IMR-90 (cell line): ENCODE measurements around the gene MIEF1. TPM values are rescaled to one million over a fixed set of nuclear protein-coding genes. Genes with fewer than 3 reads are reported as not detected.

ENCODE experiments used
- ATAC-seq: fragments of 200-7000 bp; cut with Tn5 transposase; 2 replicates; pipeline ENCODE4 v1.9.1; 2020; ENCODE audit warnings: low read depth, mild to moderate bottlenecking, moderate library complexity
- BruUV-seq: library from RNA; stranded (reverse); fragments of 400-500 nt; replicated peaks from 2 replicates; lab custom pipeline; 2021; lab: Mats Ljungman, UMichigan
- CTCF ChIA-PET: fragments of 300-600 bp; formaldehyde crosslinking; extraction: SDS; loops from one replicate; lab custom pipeline; 2021; ENCODE audit warnings: antibody characterized with exemption; lab: Yijun Ruan, JAX
- POLR2A ChIA-PET: fragments of 300-600 bp; sonication (Branson Sonifier 250); formaldehyde crosslinking; loops from one replicate; lab custom pipeline; 2022; ENCODE audit warnings: antibody characterized with exemption; ENCODE audit not compliant: unreplicated experiment; lab: Charles Lee
- DNase-seq: peaks from one replicate; pipeline ENCODE4 v3.0.0; 2013
- H2AFZ ChIP-seq: replicated peaks from 2 replicates; pipeline ENCODE3; 2013; ENCODE audit warnings: low read length, mild to moderate bottlenecking; ENCODE audit not compliant: poor library complexity
- H2AK5ac ChIP-seq: 2 replicates; pipeline ENCODE4 v1.6.1; 2013; ENCODE audit warnings: low read depth, low read length, inconsistent platforms
- H2AK9ac ChIP-seq: replicated peaks from 2 replicates; pipeline ENCODE3; 2013; ENCODE audit warnings: mild to moderate bottlenecking, low read depth, low read length, moderate library complexity; ENCODE audit not compliant: poor library complexity
- H2BK120ac ChIP-seq: 2 replicates; pipeline ENCODE4 v1.6.1; 2013; ENCODE audit warnings: low read depth, low read length, inconsistent platforms
- H2BK15ac ChIP-seq: 3 replicates; pipeline ENCODE4 v1.6.1; 2013; ENCODE audit warnings: low read depth, low read length, inconsistent platforms
- H2BK20ac ChIP-seq: 2 replicates; pipeline ENCODE4 v1.6.1; 2013; ENCODE audit warnings: low read depth, mild to moderate bottlenecking, inconsistent platforms, low read length, moderate library complexity
- H2BK5ac ChIP-seq: 2 replicates; pipeline ENCODE4 v1.6.1; 2013; ENCODE audit warnings: mild to moderate bottlenecking, low read depth, low read length, inconsistent platforms; ENCODE audit not compliant: poor library complexity, severe bottlenecking
- H3K14ac ChIP-seq: replicated peaks from 2 replicates; pipeline ENCODE4 v1.6.1; 2013; ENCODE audit warnings: low read depth, low read length, inconsistent platforms
- H3K18ac ChIP-seq: 2 replicates; pipeline ENCODE4 v1.6.1; 2013; ENCODE audit warnings: low read depth, low read length, control low read depth
- H3K23ac ChIP-seq: 2 replicates; pipeline ENCODE4 v1.6.1; 2013; ENCODE audit warnings: low read depth, low read length, inconsistent platforms
- H3K27ac ChIP-seq: 2 replicates; pipeline ENCODE4 v1.5.1; 2013; ENCODE audit warnings: mild to moderate bottlenecking, control low read depth, low read length; ENCODE audit not compliant: insufficient read depth
- H3K27me3 ChIP-seq: 2 replicates; pipeline ENCODE4 v1.6.1; 2013; ENCODE audit warnings: low read length; ENCODE audit not compliant: control insufficient read depth, insufficient read depth
- H3K36me3 ChIP-seq: 2 replicates; pipeline ENCODE4 v1.6.1; 2013; ENCODE audit warnings: low read length, mixed read lengths; ENCODE audit not compliant: control insufficient read depth, insufficient read depth
- H3K4ac ChIP-seq: 2 replicates; pipeline ENCODE4 v1.6.1; 2013; ENCODE audit warnings: low read depth, low read length, inconsistent platforms
- H3K4me1 ChIP-seq: 2 replicates; pipeline ENCODE4 v1.6.1; 2013; ENCODE audit warnings: low read length, mixed read lengths; ENCODE audit not compliant: control insufficient read depth, insufficient read depth
- H3K4me2 ChIP-seq: 2 replicates; pipeline ENCODE4 v1.6.1; 2013; ENCODE audit warnings: low read depth, mild to moderate bottlenecking, control low read depth, low read length, moderate library complexity
- H3K4me3 ChIP-seq: 2 replicates; pipeline ENCODE4 v1.5.1; 2013; ENCODE audit warnings: low read depth, mild to moderate bottlenecking, control low read depth, low read length, moderate library complexity; ENCODE audit not compliant: insufficient read depth
- H3K56ac ChIP-seq: 2 replicates; pipeline ENCODE4 v1.6.1; 2013; ENCODE audit warnings: low read length, inconsistent platforms; ENCODE audit not compliant: insufficient read depth; ENCODE audit errors: extremely low read depth
- H3K79me1 ChIP-seq, 2 experiments: 2 replicates each; pipeline ENCODE4 v1.6.1; 2013; ENCODE audit warnings: low read length in 2 of 2, inconsistent platforms in 1 of 2, low read depth in 1 of 2
- H3K9ac ChIP-seq: 2 replicates; pipeline ENCODE4 v1.6.1; 2013; ENCODE audit warnings: low read depth, low read length, control low read depth
- H3K9me1 ChIP-seq: 2 replicates; pipeline ENCODE4 v1.6.1; 2013; ENCODE audit warnings: low read length, inconsistent platforms; ENCODE audit not compliant: insufficient read depth
- H3K9me3 ChIP-seq: 2 replicates; pipeline ENCODE4 v1.6.1; 2013; ENCODE audit warnings: low read length; ENCODE audit not compliant: control insufficient read depth, insufficient read depth
- H4K20me1 ChIP-seq: 2 replicates; pipeline ENCODE4 v1.6.1; 2013; ENCODE audit warnings: low read length, inconsistent platforms; ENCODE audit not compliant: insufficient read depth
- H4K5ac ChIP-seq: 2 replicates; pipeline ENCODE4 v1.6.1; 2013; ENCODE audit warnings: mild to moderate bottlenecking, low read depth, low read length, control low read depth
- H4K8ac ChIP-seq, 2 experiments: 2 replicates each; pipeline ENCODE4 v1.6.1; 2013; ENCODE audit warnings: low read depth in 2 of 2, low read length in 2 of 2, control low read depth in 1 of 2, inconsistent platforms in 1 of 2
- H4K91ac ChIP-seq: 2 replicates; pipeline ENCODE4 v1.6.1; 2013; ENCODE audit warnings: low read depth, low read length, inconsistent platforms; ENCODE audit not compliant: insufficient read depth
- CEBPB ChIP-seq: IDR thresholded peaks from 2 replicates; pipeline ENCODE4 v1.6.1; 2012; ENCODE audit warnings: low read depth, low read length, improper control_type of control experiment
- CTCF ChIP-seq: conservative IDR thresholded peaks from 2 replicates; pipeline ENCODE4 v1.5.1; 2012; ENCODE audit warnings: mild to moderate bottlenecking, low read depth, low read length, improper control_type of control experiment
- MXI1 ChIP-seq: IDR thresholded peaks from 2 replicates; pipeline ENCODE4 v1.6.1; 2012; ENCODE audit warnings: low read depth, mild to moderate bottlenecking, low read length, moderate library complexity, borderline replicate concordance
- RAD21 ChIP-seq: IDR thresholded peaks from 2 replicates; pipeline ENCODE4 v1.6.1; 2012; ENCODE audit warnings: low read length, improper control_type of control experiment
- RCOR1 ChIP-seq: IDR thresholded peaks from 2 replicates; pipeline ENCODE4 v1.6.1; 2012; ENCODE audit warnings: mild to moderate bottlenecking, low read length, improper control_type of control experiment; ENCODE audit not compliant: insufficient replicate concordance
- RFX5 ChIP-seq: IDR thresholded peaks from 2 replicates; pipeline ENCODE4 v1.8.0; 2012; ENCODE audit warnings: low read depth, mild to moderate bottlenecking, low read length, moderate library complexity
- WGBS, 2 experiments: methylation state at CpG; one replicate each; pipeline versions ENCODE4 v1.1.5 to v1.1.7; 2013; ENCODE audit warnings: missing lambda C conversion rate in 2 of 2; ENCODE audit not compliant: insufficient read length in 1 of 2; ENCODE audit errors: extremely low coverage in 2 of 2; 5-methylcytosine and 5-hydroxymethylcytosine counted together
- dilution Hi-C: fragments of 300-500 bp; cut with HindIII; formaldehyde crosslinking; loops from one replicate; pipeline ENCODE4 v1.14.3; 2018; ENCODE audit warnings: low sequenced_read_pairs; ENCODE audit not compliant: unreplicated experiment
- in situ Hi-C: fragments of 300-500 bp; cut with MboI; formaldehyde crosslinking; loops from 3 replicates; pipeline ENCODE4 v1.14.3; 2019; ENCODE audit warnings: low sequenced_read_pairs, inconsistent platforms, mixed read lengths
- intact Hi-C: fragments of 100-400 bp; cut with micrococcal nuclease; formaldehyde crosslinking; loops from 2 replicates; pipeline ENCODE4 v1.10.0; 2022
- polyA plus RNA-seq, 3 experiments: library from polyadenylated mRNA; depleted of rRNA; stranded (reverse); fragments of >200 nt; gene quantifications; 2 replicates each; pipeline ENCODE4 v1.2.3, GENCODE V29; 2012; ENCODE audit warnings: low replicate concordance in 1 of 3
- total RNA-seq: library from RNA; depleted of rRNA; stranded (reverse); fragments of >200 nt; gene quantifications from 2 replicates; pipeline ENCODE4 v1.2.3, GENCODE V29; 2012
- TF ChIP-seq, protein P1 (sequence below): fragments of 150-350 bp; IDR thresholded peaks from 2 replicates; pipeline ENCODE4 v1.6.1; 2017; ENCODE audit warnings: mild to moderate bottlenecking, antibody characterized with exemption, low read length, low read depth

The MIEF1 gene
- total and polyA plus RNA-seq, 2 of the 4 experiments (the other 2 are of a cell fraction): 9.7 to 16.9 TPM

DNA sequence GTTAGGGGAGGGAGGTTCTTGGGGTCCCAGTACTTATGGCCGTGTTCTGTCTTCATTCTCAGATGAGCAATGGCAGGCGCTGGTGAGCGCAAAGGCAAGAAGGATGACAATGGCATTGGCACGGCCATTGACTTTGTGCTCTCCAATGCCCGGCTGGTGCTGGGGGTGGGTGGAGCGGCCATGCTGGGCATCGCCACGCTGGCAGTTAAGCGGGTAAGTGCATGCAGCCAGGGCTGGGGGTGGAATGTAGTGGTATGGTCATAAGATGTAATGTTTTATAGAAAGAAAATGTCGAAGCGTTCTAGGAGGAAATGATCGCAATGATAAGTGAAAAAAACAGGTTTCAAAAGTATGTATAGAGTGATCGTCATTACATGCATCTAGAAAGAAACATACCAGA is 9.1 kb downstream of the MIEF1 start:
- Histone ChIP-seq H3K27me3 (no peaks in the 10 kb centered on the region), H2BK5ac (no peak overlapping the region), H3K4me2 (no peak overlapping the region), H3K27ac (no peak overlapping the region), H3K9ac (no peak overlapping the region), H2BK20ac (no peak overlapping the region), H3K36me3 (peaks cover 60% of the 10 kb centered on the region), H3K9me1 (no peaks in the 10 kb centered on the region), H4K20me1 (peaks cover 38% of the 10 kb centered on the region), H4K5ac (no peak overlapping the region), H2BK120ac (no peak overlapping the region), H2AFZ (no peak overlapping the region), H2AK9ac (no peak overlapping the region), H3K4me1 (no peaks in the 10 kb centered on the region), H3K9me3 (no peaks in the 10 kb centered on the region), H4K91ac (no peak overlapping the region), H2BK15ac (no peak overlapping the region), H3K4ac (no peak overlapping the region), H3K79me1 (peaks cover 42 to 63% of the 10 kb centered on the region in 2 experiments), H3K14ac (no peak overlapping the region), H3K18ac (no peak overlapping the region), H3K56ac (no peak overlapping the region), H2AK5ac (no peak overlapping the region), H4K8ac (no peak overlapping the region), H3K4me3 (no peak overlapping the region), H3K23ac (no peak overlapping the region)
- intact Hi-C loops (no loop called here), dilution Hi-C loops (no loop called here), in situ Hi-C loops (loop anchor here (5.0 to 10.0 kb wide), 2 partner anchors 106 to 344 kb away; no protein-coding TSS in a partner anchor)
- 98 to 100% methylated on average over 2 to 9 of the region's 13 CpGs for WGBS, 2 experiments
- DNase-seq: no peak
- ChIA-PET CTCF (no interaction called here), POLR2A (no interaction called here)
- no TSS peak for BruUV-seq
- TF ChIP-seq RCOR1 (no peak), MXI1 (no peak), CEBPB (no peak), RFX5 (no peak), CTCF (no peak), RAD21 (no peak)
- TF ChIP-seq, protein P1, sequence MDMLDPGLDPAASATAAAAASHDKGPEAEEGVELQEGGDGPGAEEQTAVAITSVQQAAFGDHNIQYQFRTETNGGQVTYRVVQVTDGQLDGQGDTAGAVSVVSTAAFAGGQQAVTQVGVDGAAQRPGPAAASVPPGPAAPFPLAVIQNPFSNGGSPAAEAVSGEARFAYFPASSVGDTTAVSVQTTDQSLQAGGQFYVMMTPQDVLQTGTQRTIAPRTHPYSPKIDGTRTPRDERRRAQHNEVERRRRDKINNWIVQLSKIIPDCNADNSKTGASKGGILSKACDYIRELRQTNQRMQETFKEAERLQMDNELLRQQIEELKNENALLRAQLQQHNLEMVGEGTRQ: no peak
- ATAC-seq: no peak
